SH-SY5Y (cell line): Measurements from ENCODE around the gene CNTN5.

Experiments used
- GATA2 ChIP-seq: IDR thresholded peaks from 2 replicates; pipeline ENCODE4 v1.6.1; 2011; ENCODE audit warnings: mild to moderate bottlenecking, low read depth, low read length
- GATA3 ChIP-seq: IDR thresholded peaks from 2 replicates; pipeline ENCODE4 v1.6.1; 2011; ENCODE audit warnings: low read depth, mild to moderate bottlenecking, low read length, moderate library complexity

The CNTN5 gene

GRCh38 chr11:100011697-100012096 lies 990.9 kb downstream of the CNTN5 start:
- TF ChIP-seq GATA3: no peak
- TF ChIP-seq GATA2: no peak

- TF ChIP-seq GATA2: no peak
- TF ChIP-seq GATA3: no peak
Observed at GRCh38 chr11:100013011-100013410, 992.3 kb downstream of the CNTN5 start.

GRCh38 chr11:100031973-100032372 lies 1011.2 kb downstream of the CNTN5 start:
- TF ChIP-seq GATA3: no peak
- TF ChIP-seq GATA2: no peak

DNA sequence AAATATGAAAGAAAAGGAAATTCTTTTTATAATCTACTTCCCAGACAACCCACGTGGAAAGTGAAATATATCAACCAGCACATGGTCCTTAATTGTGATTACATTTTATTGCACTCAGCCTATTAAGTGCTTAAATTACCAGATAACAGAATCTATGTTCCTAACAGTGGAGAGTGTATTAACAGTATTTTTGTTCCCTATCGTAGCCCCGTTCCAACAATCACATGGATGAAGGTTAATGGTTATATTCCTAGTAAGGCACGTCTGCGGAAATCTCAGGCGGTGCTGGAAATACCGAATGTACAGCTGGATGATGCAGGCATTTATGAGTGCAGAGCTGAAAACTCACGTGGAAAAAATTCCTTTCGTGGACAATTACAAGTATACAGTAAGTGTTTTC lies 1040.3 kb downstream of the CNTN5 start:
- no peak for TF ChIP-seq GATA2
- TF ChIP-seq GATA3: no peak

GRCh38 chr11:100066399-100066798 lies 1045.7 kb downstream of the CNTN5 start:
- no peak for TF ChIP-seq GATA3
- no peak for TF ChIP-seq GATA2

DNA sequence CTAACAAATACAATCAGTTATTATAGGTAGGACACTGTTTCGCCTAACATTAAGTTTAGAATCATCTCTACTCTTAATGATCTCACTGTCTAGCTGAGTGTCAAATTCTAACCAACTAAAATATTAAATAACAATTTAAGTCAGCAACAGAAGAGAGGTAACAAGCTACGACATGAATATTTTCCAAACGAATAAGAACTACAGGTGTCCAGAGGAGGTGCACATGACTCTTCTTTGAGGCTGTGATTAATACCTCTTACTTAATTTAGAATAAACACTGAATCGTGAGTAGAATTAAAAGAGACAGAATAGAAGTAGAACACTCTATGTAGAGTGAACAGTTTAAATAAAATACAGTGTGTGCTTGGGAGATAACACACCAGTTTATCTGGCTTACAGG lies 1047.4 kb downstream of the CNTN5 start:
- TF ChIP-seq GATA3: no peak
- TF ChIP-seq GATA2: no peak

GRCh38 chr11:100072131-100072530 lies 1051.4 kb downstream of the CNTN5 start:
- TF ChIP-seq GATA2 (no peak), GATA3 (no peak)

GRCh38 chr11:100080381-100080780 lies 1059.6 kb downstream of the CNTN5 start:
- TF ChIP-seq GATA3: no peak
- no peak for TF ChIP-seq GATA2

GRCh38 chr11:100080821-100081220 lies 1060.1 kb downstream of the CNTN5 start:
- TF ChIP-seq GATA3 (no peak), GATA2 (no peak)

- no peak for TF ChIP-seq GATA2
- no peak for TF ChIP-seq GATA3
Observed at GRCh38 chr11:100093698-100094097, 1072.9 kb downstream of the CNTN5 start.

DNA sequence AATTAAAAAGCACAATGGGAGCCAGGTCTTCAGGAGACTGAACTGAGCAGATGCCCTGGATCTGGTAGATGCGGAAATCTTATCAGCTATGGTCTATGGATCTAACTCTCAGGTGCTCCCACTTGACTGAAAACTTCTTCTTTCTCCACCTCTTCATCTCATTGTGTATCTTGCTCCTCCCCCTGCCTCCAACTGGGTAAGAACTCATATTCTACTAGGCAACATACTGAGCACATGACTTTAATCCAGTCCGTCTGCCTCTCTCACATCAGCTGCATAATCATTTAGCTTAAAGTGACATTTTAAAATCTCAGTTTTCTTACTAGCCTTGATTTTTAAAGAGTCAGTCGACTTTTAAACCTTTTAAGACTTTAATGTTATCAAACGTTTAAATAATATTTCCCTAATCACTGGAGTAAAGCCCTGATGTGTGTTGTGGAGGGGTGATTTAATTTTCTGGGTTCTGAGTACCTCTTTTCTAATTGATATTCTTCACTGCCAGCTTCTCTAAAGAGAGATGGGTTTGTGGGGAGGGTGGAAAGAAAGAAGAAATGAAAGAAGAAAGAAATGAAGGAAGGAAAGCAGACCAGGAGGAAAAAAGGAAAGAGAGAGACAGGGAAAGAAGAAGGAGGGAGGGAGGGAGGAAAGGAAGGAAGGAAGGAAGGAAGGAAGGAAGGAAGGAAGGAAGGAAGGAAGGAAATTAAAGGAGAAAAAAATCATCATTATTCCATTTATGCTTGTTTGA lies 1073.5 kb downstream of the CNTN5 start:
- no peak for TF ChIP-seq GATA2
- TF ChIP-seq GATA3: no peak

- no peak for TF ChIP-seq GATA3
Observed at GRCh38 chr11:100095809-100096208, 1075.1 kb downstream of the CNTN5 start.

- TF ChIP-seq GATA3 (no peak), GATA2 (no peak)
Observed at GRCh38 chr11:100098560-100098959, 1077.8 kb downstream of the CNTN5 start.

- TF ChIP-seq GATA2 (no peak), GATA3 (no peak)
Observed at GRCh38 chr11:100105255-100105981, 1084.7 kb downstream of the CNTN5 start.

- TF ChIP-seq GATA2 (peak; percentile 6; the same call in 1 of the 2 replicates), GATA3 (no peak)
Observed at GRCh38 chr11:100105982-100106358, 1085.2 kb downstream of the CNTN5 start.
